ENCODE results near the gene TBX15.

Gene TBX15

DNA sequence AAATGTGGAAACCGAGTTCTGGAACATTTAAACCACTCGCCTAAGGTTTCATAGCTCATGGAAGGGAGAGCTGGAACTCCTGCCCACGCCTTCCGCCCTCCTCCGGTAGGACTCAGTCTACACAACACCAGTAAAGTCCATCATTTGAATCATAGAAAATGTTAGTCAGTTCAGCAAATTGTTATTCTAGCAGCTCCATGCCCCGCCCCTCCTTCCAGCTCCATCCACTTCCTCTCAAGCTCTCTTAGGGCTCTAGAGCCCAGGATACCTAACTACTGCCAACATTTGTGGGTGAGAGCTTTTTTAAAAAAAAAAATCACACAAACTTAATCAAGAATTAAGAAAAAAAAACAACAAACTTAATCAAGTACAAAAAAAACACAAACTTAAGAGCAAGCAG is 121.8 kb downstream of the TBX15 start:
- Histone ChIP-seq H3K9me2 (replicated peaks; ENCODE audit: insufficient read depth, low read length) (no peaks in the 10 kb centered on the region), H2AFZ (ENCODE audit: low read length) (no peak overlapping the region), H3K36me3 (replicated peaks; ENCODE audit: insufficient read depth, low read length) (no peaks in the 10 kb centered on the region), H3K9ac (ENCODE audit: low read length) (no peak overlapping the region), H3K27ac (ENCODE audit: low read length) (no peak overlapping the region), H4K20me1 (ENCODE audit: insufficient read depth, low read length) (no peaks in the 10 kb centered on the region), H3K4me1 (ENCODE audit: low read length) (no peaks in the 10 kb centered on the region), H3K9me3 (replicated peaks; ENCODE audit: insufficient read depth, low read length) (no peaks in the 10 kb centered on the region), H3F3A (ENCODE audit: insufficient read depth, low read length) (no peaks in the 10 kb centered on the region), H3K4me2 (ENCODE audit: low read depth, low read length) (no peak overlapping the region), H3K27me3 (replicated peaks; ENCODE audit: insufficient read depth, low read length) (no peaks in the 10 kb centered on the region), H3K79me2 (ENCODE audit: low read length) (no peaks in the 10 kb centered on the region), H3K4me3 (ENCODE audit: low read length) (no peak overlapping the region)
- TF ChIP-seq EZH2 (optimal IDR thresholded peaks at IDR 0.05; ENCODE audit: low read depth, low read length) (no peak), EZH2phosphoT487 (IDR thresholded peaks at IDR 0.05; ENCODE audit: low read length) (no peak)
- TF ChIP-seq, protein P1, sequence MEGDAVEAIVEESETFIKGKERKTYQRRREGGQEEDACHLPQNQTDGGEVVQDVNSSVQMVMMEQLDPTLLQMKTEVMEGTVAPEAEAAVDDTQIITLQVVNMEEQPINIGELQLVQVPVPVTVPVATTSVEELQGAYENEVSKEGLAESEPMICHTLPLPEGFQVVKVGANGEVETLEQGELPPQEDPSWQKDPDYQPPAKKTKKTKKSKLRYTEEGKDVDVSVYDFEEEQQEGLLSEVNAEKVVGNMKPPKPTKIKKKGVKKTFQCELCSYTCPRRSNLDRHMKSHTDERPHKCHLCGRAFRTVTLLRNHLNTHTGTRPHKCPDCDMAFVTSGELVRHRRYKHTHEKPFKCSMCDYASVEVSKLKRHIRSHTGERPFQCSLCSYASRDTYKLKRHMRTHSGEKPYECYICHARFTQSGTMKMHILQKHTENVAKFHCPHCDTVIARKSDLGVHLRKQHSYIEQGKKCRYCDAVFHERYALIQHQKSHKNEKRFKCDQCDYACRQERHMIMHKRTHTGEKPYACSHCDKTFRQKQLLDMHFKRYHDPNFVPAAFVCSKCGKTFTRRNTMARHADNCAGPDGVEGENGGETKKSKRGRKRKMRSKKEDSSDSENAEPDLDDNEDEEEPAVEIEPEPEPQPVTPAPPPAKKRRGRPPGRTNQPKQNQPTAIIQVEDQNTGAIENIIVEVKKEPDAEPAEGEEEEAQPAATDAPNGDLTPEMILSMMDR (IDR thresholded peaks at IDR 0.05; ENCODE audit: low read length), result no peak
- no peak for DNase-seq

DNA sequence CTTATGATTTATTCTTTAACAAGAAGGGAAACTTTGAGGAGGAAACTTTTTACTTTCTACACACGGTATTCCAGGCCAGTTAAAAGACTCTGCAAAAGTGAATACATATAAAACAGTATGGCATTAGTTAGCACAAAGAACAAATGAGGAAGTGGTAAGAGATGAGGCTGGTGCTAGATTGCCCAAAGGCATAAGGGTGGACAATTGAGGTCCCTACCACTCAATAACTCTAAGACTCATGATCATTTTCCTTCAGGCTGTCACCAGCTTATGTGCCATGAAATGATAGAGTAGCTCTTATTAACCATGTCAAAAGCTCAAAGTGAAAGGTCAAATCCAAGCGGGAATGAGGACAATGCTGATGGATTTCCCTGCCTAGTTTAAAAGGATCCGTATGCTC is 124.5 kb downstream of the TBX15 start:
- no peak overlapping the region for H3K4me2 ChIP-seq (ENCODE audit: low read depth, low read length)
- no peak for TF ChIP-seq EZH2phosphoT487 (IDR thresholded peaks at IDR 0.05; ENCODE audit: low read length)
- TF ChIP-seq EZH2 (optimal IDR thresholded peaks at IDR 0.05; ENCODE audit: low read depth, low read length), result no peak
- TF ChIP-seq, protein P1 (IDR thresholded peaks at IDR 0.05; ENCODE audit: low read length), result no peak

DNA sequence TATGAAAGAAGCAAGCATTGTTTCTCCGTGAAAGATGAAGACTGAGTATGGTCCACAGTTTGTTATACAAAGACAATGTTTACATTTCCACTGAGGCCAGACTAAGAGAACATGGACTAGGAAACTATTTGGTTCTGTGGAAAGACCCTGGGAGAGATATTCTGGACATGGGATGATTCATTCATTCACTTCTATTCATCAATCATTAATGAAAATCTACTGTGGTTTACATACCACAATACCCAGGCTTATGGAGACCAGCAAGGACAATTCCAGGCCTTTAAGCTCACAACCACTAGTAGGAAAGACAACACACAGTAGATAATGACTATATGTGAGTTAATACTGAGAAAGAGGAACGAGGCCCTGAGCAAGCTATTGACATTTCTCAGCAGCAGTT is 125.4 kb downstream of the TBX15 start:
- no peak for TF ChIP-seq EZH2 (optimal IDR thresholded peaks at IDR 0.05; ENCODE audit: low read depth, low read length)
- TF ChIP-seq EZH2phosphoT487 (IDR thresholded peaks at IDR 0.05; ENCODE audit: low read length), result no peak
- TF ChIP-seq, protein P1 (IDR thresholded peaks at IDR 0.05; ENCODE audit: low read length), result no peak
- no peak overlapping the region for H3K4me2 ChIP-seq (ENCODE audit: low read depth, low read length)
- no peak overlapping the region for H3K4me3 ChIP-seq (ENCODE audit: low read length)

More for the DNA sequence above, 124.5 kb downstream of the TBX15 start:
- Histone ChIP-seq H3K36me3 (replicated peaks; ENCODE audit: insufficient read depth, low read length) (no peaks in the 10 kb centered on the region), H2AFZ (ENCODE audit: low read length) (no peak overlapping the region), H4K20me1 (ENCODE audit: insufficient read depth, low read length) (no peaks in the 10 kb centered on the region), H3K27me3 (replicated peaks; ENCODE audit: insufficient read depth, low read length) (no peaks in the 10 kb centered on the region), H3K4me3 (ENCODE audit: low read length) (no peak overlapping the region), H3K79me2 (ENCODE audit: low read length) (no peaks in the 10 kb centered on the region), H3K9me2 (replicated peaks; ENCODE audit: insufficient read depth, low read length) (no peaks in the 10 kb centered on the region), H3K9me3 (replicated peaks; ENCODE audit: insufficient read depth, low read length) (no peaks in the 10 kb centered on the region), H3K4me1 (ENCODE audit: low read length) (no peaks in the 10 kb centered on the region), H3K27ac (ENCODE audit: low read length) (no peak overlapping the region), H3F3A (ENCODE audit: insufficient read depth, low read length) (no peaks in the 10 kb centered on the region), H3K9ac (ENCODE audit: low read length) (no peak overlapping the region)
- DNase-seq, result no peak

More for the DNA sequence above, 125.4 kb downstream of the TBX15 start:
- H4K20me1 ChIP-seq (ENCODE audit: insufficient read depth, low read length), result no peaks in the 10 kb centered on the region
- no peaks in the 10 kb centered on the region for H3K36me3 ChIP-seq (replicated peaks; ENCODE audit: insufficient read depth, low read length)
- H3F3A ChIP-seq (ENCODE audit: insufficient read depth, low read length), result no peaks in the 10 kb centered on the region
- H3K9ac ChIP-seq (ENCODE audit: low read length), result no peak overlapping the region
- no peaks in the 10 kb centered on the region for H3K79me2 ChIP-seq (ENCODE audit: low read length)
- no peak for DNase-seq
- no peaks in the 10 kb centered on the region for H3K9me2 ChIP-seq (replicated peaks; ENCODE audit: insufficient read depth, low read length)
- no peaks in the 10 kb centered on the region for H3K9me3 ChIP-seq (replicated peaks; ENCODE audit: insufficient read depth, low read length)
- H3K4me1 ChIP-seq (ENCODE audit: low read length), result no peaks in the 10 kb centered on the region
- H3K27ac ChIP-seq (ENCODE audit: low read length), result no peak overlapping the region
- no peaks in the 10 kb centered on the region for H3K27me3 ChIP-seq (replicated peaks; ENCODE audit: insufficient read depth, low read length)
- H2AFZ ChIP-seq (ENCODE audit: low read length), result no peak overlapping the region
